Effector CD4-positive, alpha-beta T cell (primary cell): ENCODE data around the gene SMIM9. TPM values are rescaled to one million over a fixed set of nuclear protein-coding genes. Genes with fewer than 3 reads are reported as not detected.
"Not testable (repeated sequence)": the region's sequence is repeated elsewhere in the genome, so short reads cannot be mapped to it uniquely, and the experiment has no call there.

Experiments
- DNase-seq: peaks from one replicate; pipeline ENCODE4 v3.0.0-alpha.2; 2020
- total RNA-seq: gene quantifications from one replicate; lab custom pipeline; 2026; lab: John Stamatoyannopoulos, UW

Gene SMIM9
- not detected for total RNA-seq

GRCh38 chrX:154834562-154834961 is at the start of gene SMIM9:
SMIM9 (minus strand) TSS chrX:154834662; CDS start chrX:154830856, 3,806 bp downstream.
- no peak for DNase-seq

- not testable (repeated sequence) for DNase-seq
Measured at GRCh38 chrX:154884069-154884468, 49.6 kb upstream of the SMIM9 start.

- no peak for DNase-seq
Measured at GRCh38 chrX:154873329-154873728, 38.9 kb upstream of the SMIM9 start.

- not testable (repeated sequence) for DNase-seq
Measured at GRCh38 chrX:154868522-154868921, 34.1 kb upstream of the SMIM9 start.

GRCh38 chrX:154855256-154855655 is 20.8 kb upstream of the SMIM9 start:
- DNase-seq = no peak

- DNase-seq = no peak
Measured at GRCh38 chrX:154850957-154851611, 16.6 kb upstream of the SMIM9 start.

GRCh38 chrX:154840856-154841255 is 6.4 kb upstream of the SMIM9 start:
- no peak for DNase-seq

- no peak for DNase-seq
Measured at GRCh38 chrX:154836163-154836562, 1.7 kb upstream of the SMIM9 start.

- no peak for DNase-seq
Measured at GRCh38 chrX:154833746-154834274, 652 bp downstream of the SMIM9 start.

- no peak for DNase-seq
Measured at GRCh38 chrX:154829926-154830442, 4.5 kb downstream of the SMIM9 start.

- DNase-seq = no peak
Measured at GRCh38 chrX:154829134-154829533, 5.3 kb downstream of the SMIM9 start.

GRCh38 chrX:154828016-154828408 is 6.5 kb downstream of the SMIM9 start:
- DNase-seq = no peak

- no peak for DNase-seq
Measured at GRCh38 chrX:154827194-154828015, 7.1 kb downstream of the SMIM9 start.

GRCh38 chrX:154825586-154825985 is 8.9 kb downstream of the SMIM9 start:
- not testable (repeated sequence) for DNase-seq

GRCh38 chrX:154824638-154825037 is 9.8 kb downstream of the SMIM9 start:
- no peak for DNase-seq

GRCh38 chrX:154822029-154822428 is 12.4 kb downstream of the SMIM9 start:
- DNase-seq = no peak

- DNase-seq = no peak
Measured at GRCh38 chrX:154821523-154821922, 12.9 kb downstream of the SMIM9 start.

GRCh38 chrX:154819771-154820341 is 14.6 kb downstream of the SMIM9 start:
- no peak for DNase-seq

- no peak for DNase-seq
Measured at GRCh38 chrX:154818916-154819770, 15.3 kb downstream of the SMIM9 start.

- DNase-seq = not testable (repeated sequence)
Measured at GRCh38 chrX:154817048-154817618, 17.3 kb downstream of the SMIM9 start.

- DNase-seq = not testable (repeated sequence)
Measured at GRCh38 chrX:154816326-154816898, 18.1 kb downstream of the SMIM9 start.
